Osteoblast (primary cell): ENCODE results near the gene TMA16. TPM values are rescaled to one million over a fixed set of nuclear protein-coding genes. Genes with fewer than 3 reads are reported as not detected.

Source experiments
- DNase-seq: peaks from one replicate; pipeline ENCODE4 v3.0.0; 2011; ENCODE audit warnings: low spot score, mixed read lengths; ENCODE audit not compliant: insufficient read length; ENCODE audit errors: missing footprints
- H2AFZ ChIP-seq: 2 replicates; pipeline ENCODE4 v1.6.0; 2011; ENCODE audit warnings: mild to moderate bottlenecking, low read length
- H3K27ac ChIP-seq: 2 replicates; pipeline ENCODE4 v1.5.1; 2011; ENCODE audit warnings: mild to moderate bottlenecking, low read depth, low read length, moderate library complexity
- H3K27me3 ChIP-seq: 2 replicates; pipeline ENCODE4 v1.6.0; 2012; ENCODE audit warnings: mild to moderate bottlenecking, control low read depth, inconsistent platforms, low read length, moderate library complexity; ENCODE audit not compliant: insufficient read depth
- H3K36me3 ChIP-seq: 2 replicates; pipeline ENCODE4 v1.5.1; 2011; ENCODE audit warnings: mild to moderate bottlenecking, low read length, control low read depth, moderate library complexity; ENCODE audit not compliant: insufficient read depth
- H3K4me1 ChIP-seq: 2 replicates; pipeline ENCODE4 v1.5.1; 2011; ENCODE audit warnings: mild to moderate bottlenecking, low read length, control low read depth, moderate library complexity; ENCODE audit not compliant: insufficient read depth
- H3K4me2 ChIP-seq: 2 replicates; pipeline ENCODE4 v1.6.0; 2011; ENCODE audit warnings: mild to moderate bottlenecking, low read length; ENCODE audit not compliant: insufficient read depth
- H3K4me3 ChIP-seq: fragments of 200-600 bp; sonication (generic); 3 replicates; pipeline ENCODE4 v1.5.1; 2012; ENCODE audit warnings: mild to moderate bottlenecking, low read length, inconsistent platforms; ENCODE audit not compliant: insufficient read depth
- H3K79me2 ChIP-seq: 2 replicates; pipeline ENCODE4 v1.6.0; 2012; ENCODE audit warnings: mild to moderate bottlenecking, low read length, control low read depth, inconsistent platforms; ENCODE audit not compliant: insufficient read depth
- H3K9me3 ChIP-seq: 2 replicates; pipeline ENCODE4 v1.5.1; 2011; ENCODE audit warnings: low read depth, low read length, control low read depth
- H4K20me1 ChIP-seq: 2 replicates; pipeline ENCODE4 v1.6.0; 2012; ENCODE audit warnings: mild to moderate bottlenecking, low read length, control low read depth; ENCODE audit not compliant: insufficient read depth
- total RNA-seq: library from RNA; depleted of rRNA; stranded (reverse); fragments of >200 nt; gene quantifications from 2 replicates; pipeline ENCODE4 v1.2.3, GENCODE V29; 2012
- TF ChIP-seq, protein P1 (sequence below): IDR thresholded peaks from 2 replicates; pipeline ENCODE4 v1.5.1; 2011; ENCODE audit warnings: mild to moderate bottlenecking, low read depth, low read length, moderate library complexity; ENCODE audit errors: extremely low read depth

TMA16 gene
- total RNA-seq, 1 donor: 22.8 TPM

DNA sequence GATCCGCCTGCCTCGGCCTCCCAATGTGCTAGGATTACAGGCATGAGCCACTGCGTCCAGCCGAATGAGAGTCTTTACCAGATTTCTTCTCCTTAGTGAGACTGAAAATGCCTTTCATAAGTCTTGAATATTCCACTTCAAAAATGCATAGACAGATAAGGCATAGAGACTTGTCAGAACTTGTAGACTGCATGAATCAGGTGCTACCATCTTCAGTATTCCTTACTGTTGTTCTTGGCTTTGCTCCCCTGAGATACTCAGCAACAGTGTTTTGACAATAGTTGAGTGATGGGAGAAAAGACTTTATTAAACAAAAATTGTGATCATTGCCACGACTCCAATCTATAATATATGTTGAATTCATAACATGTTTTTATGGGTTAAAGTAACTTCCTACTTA is 31.9 kb upstream of the TMA16 start:
- H3K27ac ChIP-seq: no peak overlapping the region
- no peak for DNase-seq
- H3K4me1 ChIP-seq: no peaks in the 10 kb centered on the region
- H4K20me1 ChIP-seq: no peaks in the 10 kb centered on the region
- no peaks in the 10 kb centered on the region for H3K36me3 ChIP-seq
- TF ChIP-seq, protein P1, sequence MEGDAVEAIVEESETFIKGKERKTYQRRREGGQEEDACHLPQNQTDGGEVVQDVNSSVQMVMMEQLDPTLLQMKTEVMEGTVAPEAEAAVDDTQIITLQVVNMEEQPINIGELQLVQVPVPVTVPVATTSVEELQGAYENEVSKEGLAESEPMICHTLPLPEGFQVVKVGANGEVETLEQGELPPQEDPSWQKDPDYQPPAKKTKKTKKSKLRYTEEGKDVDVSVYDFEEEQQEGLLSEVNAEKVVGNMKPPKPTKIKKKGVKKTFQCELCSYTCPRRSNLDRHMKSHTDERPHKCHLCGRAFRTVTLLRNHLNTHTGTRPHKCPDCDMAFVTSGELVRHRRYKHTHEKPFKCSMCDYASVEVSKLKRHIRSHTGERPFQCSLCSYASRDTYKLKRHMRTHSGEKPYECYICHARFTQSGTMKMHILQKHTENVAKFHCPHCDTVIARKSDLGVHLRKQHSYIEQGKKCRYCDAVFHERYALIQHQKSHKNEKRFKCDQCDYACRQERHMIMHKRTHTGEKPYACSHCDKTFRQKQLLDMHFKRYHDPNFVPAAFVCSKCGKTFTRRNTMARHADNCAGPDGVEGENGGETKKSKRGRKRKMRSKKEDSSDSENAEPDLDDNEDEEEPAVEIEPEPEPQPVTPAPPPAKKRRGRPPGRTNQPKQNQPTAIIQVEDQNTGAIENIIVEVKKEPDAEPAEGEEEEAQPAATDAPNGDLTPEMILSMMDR: no peak
- no peaks in the 10 kb centered on the region for H3K79me2 ChIP-seq
- no peaks in the 10 kb centered on the region for H3K27me3 ChIP-seq
- H2AFZ ChIP-seq: no peak overlapping the region
- H3K4me2 ChIP-seq: no peak overlapping the region
- H3K9me3 ChIP-seq: no peaks in the 10 kb centered on the region
- H3K4me3 ChIP-seq: no peak overlapping the region

DNA sequence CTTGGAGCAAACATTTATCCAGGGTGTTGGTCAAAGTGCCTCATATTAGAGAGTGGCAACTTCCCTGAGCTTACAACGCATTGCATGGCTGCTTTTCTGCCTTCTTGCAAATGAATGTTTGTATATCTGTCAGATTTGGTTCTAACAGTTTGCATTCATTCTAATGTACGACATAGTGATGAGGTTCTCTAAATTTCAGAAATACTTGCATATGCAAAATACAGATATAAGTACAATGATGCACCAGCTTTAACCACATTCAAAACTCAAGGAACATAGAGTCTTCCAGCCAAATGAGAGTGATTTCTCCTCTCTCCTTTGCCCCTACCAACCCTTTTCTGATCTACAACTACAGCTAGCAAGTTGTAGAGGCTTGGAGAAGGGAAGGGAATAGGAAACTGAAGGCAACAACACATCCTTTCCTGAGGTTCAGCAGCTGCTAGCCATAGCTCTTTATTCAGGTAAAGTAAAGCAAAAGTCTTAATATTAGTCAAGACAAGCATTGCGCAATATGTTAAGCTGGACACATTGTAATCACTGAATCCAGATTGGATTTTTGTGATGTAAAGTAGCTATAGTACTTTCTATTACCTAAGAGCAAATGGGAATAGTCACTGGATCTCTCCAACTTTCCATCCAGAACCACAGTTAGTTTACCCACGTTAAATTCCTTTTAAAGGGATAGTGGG is 27.3 kb upstream of the TMA16 start:
- Histone ChIP-seq H3K9me3 (no peaks in the 10 kb centered on the region), H3K4me2 (no peak overlapping the region), H3K4me3 (no peak overlapping the region), H3K27ac (no peak overlapping the region), H2AFZ (no peak overlapping the region), H3K79me2 (no peaks in the 10 kb centered on the region), H3K36me3 (no peaks in the 10 kb centered on the region), H3K4me1 (no peaks in the 10 kb centered on the region), H4K20me1 (no peaks in the 10 kb centered on the region), H3K27me3 (no peaks in the 10 kb centered on the region)
- TF ChIP-seq, protein P1: no peak
- no peak for DNase-seq

DNA sequence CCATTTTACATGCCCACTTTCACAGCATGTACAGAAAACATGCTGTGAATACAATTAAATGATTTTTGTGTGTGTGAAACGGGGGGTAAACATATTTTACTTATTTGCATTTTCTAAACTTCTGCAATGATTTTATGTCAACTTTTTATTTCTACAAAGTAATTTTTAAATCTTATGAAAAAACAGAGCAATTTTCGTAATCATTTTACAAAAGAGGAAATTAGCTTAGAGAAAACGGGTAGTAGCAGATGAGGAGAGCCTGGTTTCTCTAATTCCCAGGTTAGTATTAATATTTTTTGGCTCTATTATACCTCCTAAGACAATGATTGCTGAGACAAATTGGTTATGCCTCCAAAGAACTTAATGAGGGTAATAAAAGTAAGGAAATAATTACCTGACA is 24.1 kb upstream of the TMA16 start:
- Histone ChIP-seq H2AFZ (no peak overlapping the region), H3K4me2 (no peak overlapping the region), H3K4me3 (no peak overlapping the region), H3K27ac (no peak overlapping the region), H3K4me1 (no peaks in the 10 kb centered on the region), H3K9me3 (no peaks in the 10 kb centered on the region), H4K20me1 (no peaks in the 10 kb centered on the region), H3K36me3 (no peaks in the 10 kb centered on the region), H3K27me3 (no peaks in the 10 kb centered on the region), H3K79me2 (no peaks in the 10 kb centered on the region)
- TF ChIP-seq, protein P1: no peak
- DNase-seq: no peak

DNA sequence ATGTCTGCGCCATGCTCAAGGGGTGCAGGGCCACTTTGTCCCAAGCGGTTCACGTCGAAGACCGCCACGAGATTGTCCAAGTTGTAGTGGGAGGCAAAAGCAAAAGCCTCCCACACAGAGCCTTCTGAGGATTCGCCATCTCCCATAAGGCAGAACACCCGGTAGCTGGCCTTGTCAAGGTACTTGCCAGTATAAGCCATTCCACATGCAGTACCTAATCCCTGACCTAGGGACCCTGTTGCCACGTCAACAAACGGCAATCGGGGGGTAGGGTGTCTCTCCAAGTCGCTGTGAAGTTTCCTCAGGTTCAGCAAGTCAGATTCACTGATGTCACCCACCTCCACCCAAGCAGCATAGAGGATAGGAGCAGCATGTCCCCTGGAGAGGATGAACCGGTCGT is 21.4 kb upstream of the TMA16 start:
- H3K27ac ChIP-seq: no peak overlapping the region
- H4K20me1 ChIP-seq: no peaks in the 10 kb centered on the region
- no peak for DNase-seq
- no peaks in the 10 kb centered on the region for H3K4me1 ChIP-seq
- H3K9me3 ChIP-seq: no peaks in the 10 kb centered on the region
- H3K79me2 ChIP-seq: no peaks in the 10 kb centered on the region
- H3K27me3 ChIP-seq: no peaks in the 10 kb centered on the region
- H3K36me3 ChIP-seq: no peaks in the 10 kb centered on the region
- TF ChIP-seq, protein P1: no peak
- no peak overlapping the region for H2AFZ ChIP-seq
- H3K4me2 ChIP-seq: no peak overlapping the region
- H3K4me3 ChIP-seq: no peak overlapping the region
